Measurements from ENCODE around the gene SLC15A1. TPM values are rescaled to one million over a fixed set of nuclear protein-coding genes. Genes with fewer than 3 reads are reported as not detected.

The SLC15A1 gene
- total and polyA plus RNA-seq, 4 donors, result 5.8 to 19.7 (median 11.6) TPM

GRCh38 chr13:98743377-98743776 is 9.1 kb downstream of the SLC15A1 start:
- no peak overlapping the region for H3K4me3 ChIP-seq (ENCODE audit: low read depth in 1 of 3, low read length in 3 of 3)
- no peaks in the 10 kb centered on the region for H3K36me3 ChIP-seq (ENCODE audit: control insufficient read depth in 4 of 4, insufficient read depth in 3 of 4, low read depth in 1 of 4, low read length in 3 of 4)
- H3K27ac ChIP-seq (ENCODE audit: low read depth in 1 of 2, low read length in 2 of 2), result no peak overlapping the region
- no peaks in the 10 kb centered on the region for H3K9me3 ChIP-seq (ENCODE audit: control insufficient read depth in 4 of 4, low read length in 3 of 4)
- no peak for DNase-seq (ENCODE audit: low spot score)
- peaks cover 6 to 32% (median 13%) of the 10 kb centered on the region in 4 donors for H3K4me1 ChIP-seq (ENCODE audit: control insufficient read depth in 4 of 4, insufficient read depth in 4 of 4, low read length in 3 of 4)
- 57% methylated on average over 2 of the region's 2 CpGs for WGBS
- H3K9ac ChIP-seq (ENCODE audit: low read depth in 1 of 2, low read length in 2 of 2), result no peak overlapping the region
- no peaks in the 10 kb centered on the region for H3K27me3 ChIP-seq (ENCODE audit: control insufficient read depth in 4 of 4, insufficient read depth in 4 of 4, low read length in 3 of 4)
- TF ChIP-seq JUND (IDR thresholded peaks at IDR 0.05), result no peak
- TF ChIP-seq RAD21 (IDR thresholded peaks at IDR 0.05), result no peak
- peak; percentile 11 for TF ChIP-seq YY1 (IDR thresholded peaks at IDR 0.05)
- TF ChIP-seq ATF3 (IDR thresholded peaks at IDR 0.05), result no peak
- no peak for TF ChIP-seq FOXA1 (IDR thresholded peaks at IDR 0.05)
- peak in 1 of 2 donors; percentile 65 for TF ChIP-seq HNF4A (conservative IDR thresholded peaks at IDR 0.05)
- TF ChIP-seq ZBTB33 (IDR thresholded peaks at IDR 0.05), result no peak
- no peak for TF ChIP-seq CTCF (IDR thresholded peaks at IDR 0.05; ENCODE audit: low read depth, low read length, missing input control)
- TF ChIP-seq RXRA (IDR thresholded peaks at IDR 0.05), result peak in 1 of 2 donors; percentile 61
- TF ChIP-seq NR2F2 (IDR thresholded peaks at IDR 0.05), result no peak
- TF ChIP-seq HNF4G (IDR thresholded peaks at IDR 0.05), result no peak

- Histone ChIP-seq H3K36me3 (ENCODE audit: control insufficient read depth in 4 of 4, insufficient read depth in 3 of 4, low read depth in 1 of 4, low read length in 3 of 4) (no peaks in the 10 kb centered on the region), H3K4me3 (ENCODE audit: low read depth in 1 of 3, low read length in 3 of 3) (no peak overlapping the region), H3K27me3 (ENCODE audit: control insufficient read depth in 4 of 4, insufficient read depth in 4 of 4, low read length in 3 of 4) (no peaks in the 10 kb centered on the region), H3K9ac (ENCODE audit: low read depth in 1 of 2, low read length in 2 of 2) (no peak overlapping the region), H3K9me3 (ENCODE audit: control insufficient read depth in 4 of 4, low read length in 3 of 4) (no peaks in the 10 kb centered on the region), H3K27ac (ENCODE audit: low read depth in 1 of 2, low read length in 2 of 2) (no peak overlapping the region), H3K4me1 (ENCODE audit: control insufficient read depth in 4 of 4, insufficient read depth in 4 of 4, low read length in 3 of 4) (peaks cover 5 to 32% (median 12%) of the 10 kb centered on the region in 4 donors)
- TF ChIP-seq RXRA (IDR thresholded peaks at IDR 0.05), result no peak
- TF ChIP-seq SP1 (IDR thresholded peaks at IDR 0.05), result no peak
- no peak for TF ChIP-seq NR2F2 (IDR thresholded peaks at IDR 0.05)
- no peak for TF ChIP-seq HNF4A (conservative IDR thresholded peaks at IDR 0.05)
- TF ChIP-seq YY1 (IDR thresholded peaks at IDR 0.05), result no peak
- TF ChIP-seq TAF1 (conservative IDR thresholded peaks at IDR 0.05), result no peak
- TF ChIP-seq CTCF (IDR thresholded peaks at IDR 0.05; ENCODE audit: low read depth, low read length, missing input control), result no peak
- no peak for TF ChIP-seq HNF4G (IDR thresholded peaks at IDR 0.05)
- TF ChIP-seq EGR1 (IDR thresholded peaks at IDR 0.05; ENCODE audit: low read depth in 2 of 2), result no peak
- DNase-seq (ENCODE audit: low spot score), result no peak
- 94% methylated on average over 5 of the region's 5 CpGs for WGBS
These were observed 9.5 kb downstream of the SLC15A1 start for GRCh38 chr13:98742961-98743360.

All from liver (tissue), 9 donors.